Endodermal cell (in vitro differentiated cells): ENCODE results near the gene GCNT2. TPM values are rescaled to one million over a fixed set of nuclear protein-coding genes. Genes with fewer than 3 reads are reported as not detected.

Experiments used
- DNase-seq: peaks from one replicate; pipeline ENCODE4 v3.0.0-alpha.2; 2017
- H3K27ac ChIP-seq: 2 replicates; pipeline ENCODE4 v1.5.1; 2013; ENCODE audit warnings: mild to moderate bottlenecking, low read depth, low read length, moderate library complexity
- H3K27me3 ChIP-seq: 2 replicates; pipeline ENCODE4 v1.6.1; 2013; ENCODE audit warnings: mild to moderate bottlenecking, low read length, moderate library complexity; ENCODE audit not compliant: insufficient read depth, control insufficient read depth, poor library complexity, severe bottlenecking
- H3K36me3 ChIP-seq: 2 replicates; pipeline ENCODE4 v1.7.0; 2013; ENCODE audit warnings: mild to moderate bottlenecking, low read length, moderate library complexity; ENCODE audit not compliant: control insufficient read depth, insufficient read depth
- H3K4me1 ChIP-seq: one replicate; pipeline ENCODE4 v1.7.0; 2013; ENCODE audit warnings: low read length; ENCODE audit not compliant: control insufficient read depth, insufficient read depth
- H3K4me3 ChIP-seq: 2 replicates; pipeline ENCODE4 v1.5.1; 2013; ENCODE audit warnings: mild to moderate bottlenecking, low read length, moderate library complexity
- H3K9ac ChIP-seq: 2 replicates; pipeline ENCODE4 v1.6.1; 2013; ENCODE audit warnings: mild to moderate bottlenecking, low read length, moderate library complexity; ENCODE audit not compliant: poor library complexity, severe bottlenecking; ENCODE audit errors: extremely low read depth
- H3K9me3 ChIP-seq: 2 replicates; pipeline ENCODE4 v1.6.1; 2013; ENCODE audit warnings: mild to moderate bottlenecking, low read length, moderate library complexity; ENCODE audit not compliant: control insufficient read depth
- H3K27ac Mint-ChIP-seq: 2 replicates; pipeline ENCODE4 v1.8.0; 2020; ENCODE audit warnings: mixed read lengths
- H3K27me3 Mint-ChIP-seq: 2 replicates; pipeline ENCODE4 v1.8.0; 2021; ENCODE audit warnings: mild to moderate bottlenecking, mixed read lengths; ENCODE audit not compliant: insufficient read depth
- H3K36me3 Mint-ChIP-seq: 2 replicates; pipeline ENCODE4 v1.8.0; 2020; ENCODE audit warnings: low read depth, mixed read lengths
- H3K4me1 Mint-ChIP-seq: 2 replicates; pipeline ENCODE4 v1.8.0; 2020; ENCODE audit warnings: mixed read lengths
- H3K4me3 Mint-ChIP-seq: 2 replicates; pipeline ENCODE4 v1.8.0; 2020; ENCODE audit warnings: mild to moderate bottlenecking, moderate library complexity, mixed read lengths
- H3K9me3 Mint-ChIP-seq: 2 replicates; pipeline ENCODE4 v1.8.0; 2020; ENCODE audit warnings: mild to moderate bottlenecking, mixed read lengths
- WGBS, 2 experiments: methylation state at CpG; one replicate each; pipeline versions ENCODE4 v1.1.5 to v1.1.7; 2013; ENCODE audit warnings: missing lambda C conversion rate in 2 of 2, mixed read lengths in 1 of 2; ENCODE audit not compliant: insufficient coverage in 1 of 2, insufficient read length in 1 of 2; 5-methylcytosine and 5-hydroxymethylcytosine counted together
- total RNA-seq, 2 donors: library from RNA; stranded (reverse); fragmentation: NEBNext Ultra II Directional in 1 of 2; extraction: Animal tissue kit (Norgen Biotek cat#: 25700) in 1 of 2; gene quantifications; 2 replicates in 1 of 2; 3 replicates in 1 of 2; pipeline ENCODE4 v1.2.1, GENCODE V29; 2021
- TF ChIP-seq, protein P1 (sequence below): fragments of 200-600 bp; sonication (generic); conservative IDR thresholded peaks from 2 replicates; pipeline ENCODE4 v1.5.0; 2021; ENCODE audit warnings: antibody characterized with exemption, mild to moderate bottlenecking

GCNT2 gene
- total RNA-seq, 2 donors from 2014 or later, result 23.3 to 24.9 TPM

DNA sequence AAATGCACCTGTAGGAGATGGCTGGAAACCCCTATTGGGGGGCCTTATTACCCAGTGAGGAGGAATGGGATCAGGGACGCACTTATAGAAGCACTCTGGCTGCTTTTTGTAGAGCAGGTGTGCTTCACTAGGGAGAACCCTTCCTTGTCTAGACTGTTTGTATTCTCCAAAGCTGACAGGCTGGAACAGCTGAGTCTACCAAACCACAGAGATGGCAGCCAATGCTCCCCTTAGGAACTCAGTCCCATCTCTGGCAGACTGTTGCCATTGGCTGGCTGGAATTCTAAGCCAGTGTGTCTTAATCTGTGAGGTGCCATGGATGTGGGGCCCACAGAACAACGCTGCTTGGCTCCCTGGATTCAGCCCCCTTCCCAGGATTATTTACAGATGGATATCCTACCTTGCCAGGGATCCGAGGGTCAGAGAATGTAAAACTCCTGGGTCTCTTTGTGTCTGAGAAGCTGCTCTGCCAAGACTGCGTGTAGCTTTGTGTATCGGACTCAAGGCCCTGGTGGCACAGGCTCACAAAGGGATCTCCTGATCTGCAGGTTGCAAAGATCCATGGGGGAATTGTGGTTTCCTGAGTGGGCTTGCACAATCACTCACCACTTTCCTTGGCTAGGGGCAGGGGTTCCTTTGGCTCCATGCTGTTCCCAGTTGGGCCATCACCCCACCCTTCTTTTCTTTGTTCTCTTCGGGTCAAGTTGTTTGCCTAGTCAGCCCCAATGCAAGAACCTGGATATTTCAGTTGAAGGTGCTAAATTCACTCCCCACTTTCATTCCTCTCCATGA, 147.2 kb downstream of the GCNT2 start:
- H3K27ac ChIP-seq, result no peak overlapping the region
- no peaks in the 10 kb centered on the region for H3K36me3 ChIP-seq
- no peaks in the 10 kb centered on the region for H3K4me1 ChIP-seq
- H3K27me3 ChIP-seq, result no peaks in the 10 kb centered on the region
- no peak overlapping the region for H3K4me3 ChIP-seq
- peaks cover 8% of the 10 kb centered on the region for H3K27me3 Mint-ChIP-seq
- H3K9me3 Mint-ChIP-seq, result peaks cover 5% of the 10 kb centered on the region
- no peaks in the 10 kb centered on the region for H3K9me3 ChIP-seq
- TF ChIP-seq, protein P1, sequence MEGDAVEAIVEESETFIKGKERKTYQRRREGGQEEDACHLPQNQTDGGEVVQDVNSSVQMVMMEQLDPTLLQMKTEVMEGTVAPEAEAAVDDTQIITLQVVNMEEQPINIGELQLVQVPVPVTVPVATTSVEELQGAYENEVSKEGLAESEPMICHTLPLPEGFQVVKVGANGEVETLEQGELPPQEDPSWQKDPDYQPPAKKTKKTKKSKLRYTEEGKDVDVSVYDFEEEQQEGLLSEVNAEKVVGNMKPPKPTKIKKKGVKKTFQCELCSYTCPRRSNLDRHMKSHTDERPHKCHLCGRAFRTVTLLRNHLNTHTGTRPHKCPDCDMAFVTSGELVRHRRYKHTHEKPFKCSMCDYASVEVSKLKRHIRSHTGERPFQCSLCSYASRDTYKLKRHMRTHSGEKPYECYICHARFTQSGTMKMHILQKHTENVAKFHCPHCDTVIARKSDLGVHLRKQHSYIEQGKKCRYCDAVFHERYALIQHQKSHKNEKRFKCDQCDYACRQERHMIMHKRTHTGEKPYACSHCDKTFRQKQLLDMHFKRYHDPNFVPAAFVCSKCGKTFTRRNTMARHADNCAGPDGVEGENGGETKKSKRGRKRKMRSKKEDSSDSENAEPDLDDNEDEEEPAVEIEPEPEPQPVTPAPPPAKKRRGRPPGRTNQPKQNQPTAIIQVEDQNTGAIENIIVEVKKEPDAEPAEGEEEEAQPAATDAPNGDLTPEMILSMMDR, result no peak
- no peaks in the 10 kb centered on the region for H3K4me1 Mint-ChIP-seq
- 93 to 96% methylated on average over 6 of the region's 6 CpGs for WGBS, 2 experiments
- no peak overlapping the region for H3K9ac ChIP-seq
- no peak overlapping the region for H3K4me3 Mint-ChIP-seq
- H3K27ac Mint-ChIP-seq, result no peak overlapping the region
- H3K36me3 Mint-ChIP-seq, result peaks cover 6% of the 10 kb centered on the region
- DNase-seq, result no peak

DNA sequence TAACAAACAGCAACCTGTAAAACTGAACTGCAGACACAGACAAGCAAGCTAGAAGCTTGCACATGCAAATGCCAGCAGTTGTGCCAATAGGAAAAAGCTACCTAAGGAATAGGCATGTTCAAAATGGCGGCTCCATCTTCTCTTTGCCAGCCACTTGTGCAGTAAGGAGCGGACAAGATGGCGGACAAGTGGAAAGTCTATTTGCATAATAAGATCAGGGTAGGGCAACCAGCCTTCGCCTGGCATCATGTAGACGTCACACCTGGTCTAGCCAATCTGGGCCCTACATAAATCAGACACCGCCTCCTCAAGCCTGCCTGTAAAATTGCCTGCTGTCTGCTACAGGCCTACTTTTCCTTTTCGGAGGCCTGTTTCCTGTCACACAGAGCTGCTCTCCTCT, 155.3 kb downstream of the GCNT2 start:
- Mint-ChIP-seq H3K9me3 (no peaks in the 10 kb centered on the region), H3K4me3 (no peak overlapping the region), H3K27me3 (no peaks in the 10 kb centered on the region), H3K27ac (no peak overlapping the region), H3K4me1 (no peaks in the 10 kb centered on the region), H3K36me3 (no peaks in the 10 kb centered on the region)
- Histone ChIP-seq H3K36me3 (no peaks in the 10 kb centered on the region), H3K4me3 (no peak overlapping the region), H3K9ac (no peak overlapping the region), H3K4me1 (no peaks in the 10 kb centered on the region), H3K9me3 (peaks cover 6% of the 10 kb centered on the region), H3K27ac (no peak overlapping the region), H3K27me3 (no peaks in the 10 kb centered on the region)
- 92 to 97% methylated on average over 6 to 7 of the region's 7 CpGs for WGBS, 2 experiments
- TF ChIP-seq, protein P1, result no peak
- DNase-seq, result no peak

DNA sequence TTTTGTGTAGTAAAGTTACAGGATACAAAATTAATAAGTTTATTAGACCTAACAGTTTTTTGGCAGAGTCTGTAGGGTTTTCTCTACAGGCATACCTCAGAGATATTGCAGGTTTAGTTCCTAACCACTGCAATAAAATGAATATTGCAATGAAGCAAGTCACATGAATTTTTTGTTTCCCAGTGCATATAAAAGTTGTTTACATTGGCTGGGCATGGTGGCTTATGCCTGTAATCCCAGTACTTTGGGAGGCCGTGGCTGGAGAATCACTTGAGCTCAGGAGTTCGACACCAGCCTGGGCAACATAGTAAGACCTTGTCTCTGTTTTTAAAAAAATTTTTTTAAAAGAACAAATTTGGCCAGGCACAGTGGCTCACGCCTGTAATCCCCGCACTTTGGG, 157.3 kb downstream of the GCNT2 start:
- Histone ChIP-seq H3K9me3 (peaks cover 14% of the 10 kb centered on the region), H3K36me3 (no peaks in the 10 kb centered on the region), H3K9ac (no peak overlapping the region), H3K27me3 (no peaks in the 10 kb centered on the region), H3K4me3 (no peak overlapping the region), H3K4me1 (no peaks in the 10 kb centered on the region), H3K27ac (no peak overlapping the region)
- TF ChIP-seq, protein P1, result no peak
- H3K36me3 Mint-ChIP-seq, result peaks cover 4% of the 10 kb centered on the region
- H3K4me3 Mint-ChIP-seq, result no peak overlapping the region
- H3K27ac Mint-ChIP-seq, result no peak overlapping the region
- peaks cover 13% of the 10 kb centered on the region for H3K4me1 Mint-ChIP-seq
- no peaks in the 10 kb centered on the region for H3K9me3 Mint-ChIP-seq
- no peaks in the 10 kb centered on the region for H3K27me3 Mint-ChIP-seq
- WGBS, 2 experiments, result 93 to 94% methylated on average over 4 of the region's 4 CpGs
- DNase-seq, result no peak

Other genes starting within 250 kb of the GCNT2 start
- under 1 TPM; 0.51 to 0.69 TPM for gene TFAP2A, start 106.3 kb upstream of the GCNT2 start, total RNA-seq
- gene C6orf52, start 173.3 kb downstream of the GCNT2 start, total RNA-seq, result 1 to 10 TPM; 1.7 to 1.9 TPM
- gene PAK1IP1, start 173.6 kb downstream of the GCNT2 start, total RNA-seq, result 10 to 100 TPM; 15.3 to 16.8 TPM
- 100 to 1,000 TPM; 102 to 118 TPM for gene TMEM14C, start 201.7 kb downstream of the GCNT2 start, total RNA-seq
- gene TMEM14B, start 226.5 kb downstream of the GCNT2 start, total RNA-seq, result 100 to 1,000 TPM; 165 to 242 TPM